GM12878 (cell line): ENCODE results near the gene ERN1. TPM values are rescaled to one million over a fixed set of nuclear protein-coding genes. Genes with fewer than 3 reads are reported as not detected.
A peak's percentile ranks its signal among the peaks of the same experiment; 100 is the strongest.

Experiments
- BMI1 ChIP-seq: fragments of 450-650 bp; IDR thresholded peaks from 2 replicates; pipeline ENCODE4 v1.6.1; 2016; ENCODE audit warnings: mild to moderate bottlenecking, moderate library complexity, borderline replicate concordance
- CREM ChIP-seq: IDR thresholded peaks from 2 replicates; pipeline ENCODE4 v1.6.1; 2014; ENCODE audit warnings: antibody characterized with exemption, low read depth
- E2F8 ChIP-seq: fragments of 450-650 bp; IDR thresholded peaks from 2 replicates; pipeline ENCODE4 v1.6.1; 2018; ENCODE audit warnings: mild to moderate bottlenecking, low read depth, moderate library complexity; ENCODE audit not compliant: partially characterized antibody
- ETV6 ChIP-seq, 2 experiments: fragments of 450-650 bp in 1 of 2; IDR thresholded peaks in 1 of 2; conservative IDR thresholded peaks in 1 of 2; 2 replicates each; pipeline ENCODE4 v1.6.1; 2014; ENCODE audit warnings: antibody characterized with exemption in 1 of 2, borderline replicate concordance in 1 of 2, low read depth in 1 of 2, mild to moderate bottlenecking in 1 of 2, moderate library complexity in 1 of 2
- HCFC1 ChIP-seq: fragments of 150-350 bp; IDR thresholded peaks from 2 replicates; pipeline ENCODE4 v1.6.1; 2014; ENCODE audit warnings: low read length
- NFIC ChIP-seq: IDR thresholded peaks from 2 replicates; pipeline ENCODE4 v1.6.1; 2012; ENCODE audit warnings: low read depth, mild to moderate bottlenecking, inconsistent platforms, low read length, moderate library complexity
- NFXL1 ChIP-seq: fragments of 450-650 bp; IDR thresholded peaks from 2 replicates; pipeline ENCODE4 v1.6.1; 2017; ENCODE audit warnings: antibody characterized with exemption, mild to moderate bottlenecking, borderline replicate concordance
- RCOR1 ChIP-seq: conservative IDR thresholded peaks from 2 replicates; pipeline ENCODE4 v1.6.1; 2012; ENCODE audit warnings: low read depth, low read length, improper control_type of control experiment
- RFX5 ChIP-seq: IDR thresholded peaks from 2 replicates; pipeline ENCODE4 v1.6.1; 2011; ENCODE audit warnings: low read depth, low read length, improper control_type of control experiment
- STAT1 ChIP-seq: fragments of 450-650 bp; conservative IDR thresholded peaks from 2 replicates; pipeline ENCODE4 v1.6.1; 2014; ENCODE audit warnings: antibody characterized with exemption, mild to moderate bottlenecking
- SUPT20H ChIP-seq: IDR thresholded peaks from 2 replicates; pipeline ENCODE4 v1.6.1; 2011; ENCODE audit warnings: low read depth, mild to moderate bottlenecking, low read length, moderate library complexity, borderline replicate concordance; ENCODE audit not compliant: control insufficient read depth
- TCF3 ChIP-seq: IDR thresholded peaks from 2 replicates; pipeline ENCODE4 v1.6.1; 2012; ENCODE audit warnings: low read depth, mild to moderate bottlenecking, low read length, borderline replicate concordance; ENCODE audit not compliant: insufficient read depth
- ZBED1 ChIP-seq: IDR thresholded peaks from 2 replicates; pipeline ENCODE4 v1.6.1; 2016; ENCODE audit warnings: borderline replicate concordance
- polyA plus RNA-seq, 11 experiments: library from polyadenylated mRNA; depleted of rRNA in 4 of 11; unstranded in 6 of 11; stranded (reverse) in 5 of 11; fragments of >200 nt; fragmentation: Nextera tagmentation in 4 of 11; fragmentation: Illumina TruSeq in 1 of 11; extraction: Ambion mirVana in 4 of 11; extraction: Trizol in 1 of 11; gene quantifications; 1 replicate in 1 of 11; 2 replicates in 10 of 11; pipeline versions ENCODE4 v1.2.1 to v1.2.3, GENCODE V29; 2011 to 2016; ENCODE audit warnings: inconsistent platforms in 2 of 11, missing spikeins in 2 of 11, low read depth in 1 of 11
- total RNA-seq, 4 experiments: library from RNA; depleted of rRNA in 3 of 4; stranded (reverse); fragments of >200 nt in 3 of 4; fragmentation: Illumina TruSeq in 1 of 4; extraction: Trizol in 1 of 4; gene quantifications; 2 replicates each; pipeline versions ENCODE4 v1.2.1 to v1.2.3, GENCODE V29; 2013 to 2021
- TF ChIP-seq, protein P1 (sequence below): IDR thresholded peaks from 2 replicates; pipeline ENCODE4 v1.6.1; 2012; ENCODE audit warnings: low read depth, low read length, improper control_type of control experiment
- TF ChIP-seq, protein P2 (sequence below): fragments of 450-650 bp; formaldehyde crosslinking; IDR thresholded peaks from 2 replicates; pipeline ENCODE4 v1.4.0; 2020; ENCODE audit warnings: mild to moderate bottlenecking, moderate library complexity
- TF ChIP-seq, protein P3 (sequence below): IDR thresholded peaks from 2 replicates; pipeline ENCODE4 v1.6.1; 2012; ENCODE audit warnings: low read depth, low read length, improper control_type of control experiment
- TF ChIP-seq, protein P4 (sequence below): fragments of 450-650 bp; IDR thresholded peaks from 2 replicates; pipeline ENCODE4 v1.6.1; 2017; ENCODE audit warnings: antibody characterized with exemption, mild to moderate bottlenecking, moderate library complexity

The ERN1 gene
- total and polyA plus RNA-seq, 10 of the 15 experiments (the other 5 are each of a cell fraction or from before 2014, with no cell fraction given), result 2.6 to 19.2 (median 7.6) TPM

GRCh38 chr17:64063088-64063487, 66.9 kb downstream of the ERN1 start (continued):
- no peak for TF ChIP-seq E2F8
- no peak for TF ChIP-seq SUPT20H
- no peak for TF ChIP-seq NFXL1
- no peak for TF ChIP-seq BMI1
- no peak for TF ChIP-seq TCF3
- TF ChIP-seq RFX5, result no peak
- TF ChIP-seq, protein P1, sequence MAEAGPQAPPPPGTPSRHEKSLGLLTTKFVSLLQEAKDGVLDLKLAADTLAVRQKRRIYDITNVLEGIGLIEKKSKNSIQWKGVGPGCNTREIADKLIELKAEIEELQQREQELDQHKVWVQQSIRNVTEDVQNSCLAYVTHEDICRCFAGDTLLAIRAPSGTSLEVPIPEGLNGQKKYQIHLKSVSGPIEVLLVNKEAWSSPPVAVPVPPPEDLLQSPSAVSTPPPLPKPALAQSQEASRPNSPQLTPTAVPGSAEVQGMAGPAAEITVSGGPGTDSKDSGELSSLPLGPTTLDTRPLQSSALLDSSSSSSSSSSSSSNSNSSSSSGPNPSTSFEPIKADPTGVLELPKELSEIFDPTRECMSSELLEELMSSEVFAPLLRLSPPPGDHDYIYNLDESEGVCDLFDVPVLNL, result no peak
- TF ChIP-seq ZBED1, result no peak
- TF ChIP-seq RCOR1, result no peak
- TF ChIP-seq, protein P2, sequence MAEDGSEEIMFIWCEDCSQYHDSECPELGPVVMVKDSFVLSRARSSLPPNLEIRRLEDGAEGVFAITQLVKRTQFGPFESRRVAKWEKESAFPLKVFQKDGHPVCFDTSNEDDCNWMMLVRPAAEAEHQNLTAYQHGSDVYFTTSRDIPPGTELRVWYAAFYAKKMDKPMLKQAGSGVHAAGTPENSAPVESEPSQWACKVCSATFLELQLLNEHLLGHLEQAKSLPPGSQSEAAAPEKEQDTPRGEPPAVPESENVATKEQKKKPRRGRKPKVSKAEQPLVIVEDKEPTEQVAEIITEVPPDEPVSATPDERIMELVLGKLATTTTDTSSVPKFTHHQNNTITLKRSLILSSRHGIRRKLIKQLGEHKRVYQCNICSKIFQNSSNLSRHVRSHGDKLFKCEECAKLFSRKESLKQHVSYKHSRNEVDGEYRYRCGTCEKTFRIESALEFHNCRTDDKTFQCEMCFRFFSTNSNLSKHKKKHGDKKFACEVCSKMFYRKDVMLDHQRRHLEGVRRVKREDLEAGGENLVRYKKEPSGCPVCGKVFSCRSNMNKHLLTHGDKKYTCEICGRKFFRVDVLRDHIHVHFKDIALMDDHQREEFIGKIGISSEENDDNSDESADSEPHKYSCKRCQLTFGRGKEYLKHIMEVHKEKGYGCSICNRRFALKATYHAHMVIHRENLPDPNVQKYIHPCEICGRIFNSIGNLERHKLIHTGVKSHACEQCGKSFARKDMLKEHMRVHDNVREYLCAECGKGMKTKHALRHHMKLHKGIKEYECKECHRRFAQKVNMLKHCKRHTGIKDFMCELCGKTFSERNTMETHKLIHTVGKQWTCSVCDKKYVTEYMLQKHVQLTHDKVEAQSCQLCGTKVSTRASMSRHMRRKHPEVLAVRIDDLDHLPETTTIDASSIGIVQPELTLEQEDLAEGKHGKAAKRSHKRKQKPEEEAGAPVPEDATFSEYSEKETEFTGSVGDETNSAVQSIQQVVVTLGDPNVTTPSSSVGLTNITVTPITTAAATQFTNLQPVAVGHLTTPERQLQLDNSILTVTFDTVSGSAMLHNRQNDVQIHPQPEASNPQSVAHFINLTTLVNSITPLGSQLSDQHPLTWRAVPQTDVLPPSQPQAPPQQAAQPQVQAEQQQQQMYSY, result no peak
- TF ChIP-seq STAT1, result no peak
- TF ChIP-seq, protein P3, sequence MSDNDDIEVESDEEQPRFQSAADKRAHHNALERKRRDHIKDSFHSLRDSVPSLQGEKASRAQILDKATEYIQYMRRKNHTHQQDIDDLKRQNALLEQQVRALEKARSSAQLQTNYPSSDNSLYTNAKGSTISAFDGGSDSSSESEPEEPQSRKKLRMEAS, result no peak
- no peak for TF ChIP-seq NFIC
- TF ChIP-seq CREM, result no peak
- TF ChIP-seq, protein P4, sequence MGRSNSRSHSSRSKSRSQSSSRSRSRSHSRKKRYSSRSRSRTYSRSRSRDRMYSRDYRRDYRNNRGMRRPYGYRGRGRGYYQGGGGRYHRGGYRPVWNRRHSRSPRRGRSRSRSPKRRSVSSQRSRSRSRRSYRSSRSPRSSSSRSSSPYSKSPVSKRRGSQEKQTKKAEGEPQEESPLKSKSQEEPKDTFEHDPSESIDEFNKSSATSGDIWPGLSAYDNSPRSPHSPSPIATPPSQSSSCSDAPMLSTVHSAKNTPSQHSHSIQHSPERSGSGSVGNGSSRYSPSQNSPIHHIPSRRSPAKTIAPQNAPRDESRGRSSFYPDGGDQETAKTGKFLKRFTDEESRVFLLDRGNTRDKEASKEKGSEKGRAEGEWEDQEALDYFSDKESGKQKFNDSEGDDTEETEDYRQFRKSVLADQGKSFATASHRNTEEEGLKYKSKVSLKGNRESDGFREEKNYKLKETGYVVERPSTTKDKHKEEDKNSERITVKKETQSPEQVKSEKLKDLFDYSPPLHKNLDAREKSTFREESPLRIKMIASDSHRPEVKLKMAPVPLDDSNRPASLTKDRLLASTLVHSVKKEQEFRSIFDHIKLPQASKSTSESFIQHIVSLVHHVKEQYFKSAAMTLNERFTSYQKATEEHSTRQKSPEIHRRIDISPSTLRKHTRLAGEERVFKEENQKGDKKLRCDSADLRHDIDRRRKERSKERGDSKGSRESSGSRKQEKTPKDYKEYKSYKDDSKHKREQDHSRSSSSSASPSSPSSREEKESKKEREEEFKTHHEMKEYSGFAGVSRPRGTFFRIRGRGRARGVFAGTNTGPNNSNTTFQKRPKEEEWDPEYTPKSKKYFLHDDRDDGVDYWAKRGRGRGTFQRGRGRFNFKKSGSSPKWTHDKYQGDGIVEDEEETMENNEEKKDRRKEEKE, result no peak
- TF ChIP-seq HCFC1, result no peak
- peak in 1 of 2 experiments; percentile 33; a peak in 1 of 4 replicates for TF ChIP-seq ETV6 (conservative IDR thresholded peaks at IDR 0.05 in 1 of 2, IDR thresholded peaks at IDR 0.05 in 1 of 2; ENCODE audit: borderline replicate concordance in 1 of 2, low read depth in 1 of 2)
